Trophoblast cell (in vitro differentiated cells and primary cell): Measurements from ENCODE around the gene ODC1.

Experiments
- DNase-seq, 2 donors: peaks; one replicate each; pipeline ENCODE4 v3.0.0-alpha.2; 2016
- H2AFZ ChIP-seq: 2 replicates; pipeline ENCODE4 v1.6.1; 2013; ENCODE audit warnings: low read length, moderate library complexity, mild to moderate bottlenecking; ENCODE audit not compliant: insufficient read depth, poor library complexity
- H2AK5ac ChIP-seq: 2 replicates; pipeline ENCODE4 v1.6.1; 2013; ENCODE audit warnings: mild to moderate bottlenecking, low read length
- H2BK120ac ChIP-seq: 2 replicates; pipeline ENCODE4 v1.6.1; 2013; ENCODE audit warnings: low read length, mild to moderate bottlenecking, moderate library complexity; ENCODE audit not compliant: insufficient read depth, poor library complexity
- H2BK12ac ChIP-seq: 2 replicates; pipeline ENCODE4 v1.6.1; 2013; ENCODE audit warnings: mild to moderate bottlenecking, low read length, moderate library complexity
- H2BK5ac ChIP-seq: 2 replicates; pipeline ENCODE4 v1.6.1; 2013; ENCODE audit warnings: low read length, low read depth, moderate library complexity, mild to moderate bottlenecking; ENCODE audit not compliant: poor library complexity
- H3K14ac ChIP-seq: 2 replicates; pipeline ENCODE4 v1.6.1; 2013; ENCODE audit warnings: mild to moderate bottlenecking, low read length
- H3K18ac ChIP-seq: 2 replicates; pipeline ENCODE4 v1.6.1; 2013; ENCODE audit warnings: mild to moderate bottlenecking, low read length
- H3K23ac ChIP-seq: 2 replicates; pipeline ENCODE4 v1.6.1; 2013; ENCODE audit warnings: low read length
- H3K27ac ChIP-seq: 2 replicates; pipeline ENCODE4 v1.5.1; 2013; ENCODE audit warnings: low read depth, mild to moderate bottlenecking, inconsistent platforms, low read length, moderate library complexity
- H3K27me3 ChIP-seq: 2 replicates; pipeline ENCODE4 v1.6.1; 2013; ENCODE audit warnings: inconsistent platforms, mild to moderate bottlenecking, low read length, moderate library complexity; ENCODE audit not compliant: insufficient read depth
- H3K36me3 ChIP-seq, 2 experiments: 1 replicate in 1 of 2; 2 replicates in 1 of 2; pipeline ENCODE4 v1.6.1; 2013; ENCODE audit warnings: low read length in 2 of 2, mild to moderate bottlenecking in 2 of 2, moderate library complexity in 1 of 2; ENCODE audit not compliant: insufficient read depth in 2 of 2, control insufficient read depth in 1 of 2
- H3K4ac ChIP-seq: 2 replicates; pipeline ENCODE4 v1.6.1; 2013; ENCODE audit warnings: low read depth, mild to moderate bottlenecking, low read length, moderate library complexity
- H3K4me1 ChIP-seq, 2 experiments: 1 replicate in 1 of 2; 2 replicates in 1 of 2; pipeline ENCODE4 v1.6.1; 2013; ENCODE audit warnings: low read length in 2 of 2, mild to moderate bottlenecking in 2 of 2, moderate library complexity in 1 of 2; ENCODE audit not compliant: insufficient read depth in 2 of 2, control insufficient read depth in 1 of 2
- H3K4me2 ChIP-seq: 2 replicates; pipeline ENCODE4 v1.6.1; 2013; ENCODE audit warnings: inconsistent platforms, mild to moderate bottlenecking, low read length, moderate library complexity
- H3K4me3 ChIP-seq: 2 replicates; pipeline ENCODE4 v1.5.1; 2013; ENCODE audit warnings: mild to moderate bottlenecking, low read depth, low read length, inconsistent platforms
- H3K79me1 ChIP-seq: one replicate; pipeline ENCODE4 v1.6.1; 2013; ENCODE audit warnings: low read length
- H3K79me2 ChIP-seq: 2 replicates; pipeline ENCODE4 v1.6.1; 2013; ENCODE audit warnings: low read length, mild to moderate bottlenecking; ENCODE audit not compliant: control insufficient read depth, insufficient read depth, poor library complexity
- H3K9ac ChIP-seq: 2 replicates; pipeline ENCODE4 v1.6.1; 2013; ENCODE audit warnings: mild to moderate bottlenecking, low read length
- H3K9me3 ChIP-seq: 2 replicates; pipeline ENCODE4 v1.6.1; 2013; ENCODE audit warnings: low read depth, mild to moderate bottlenecking, control low read depth, inconsistent platforms, low read length; ENCODE audit not compliant: insufficient read depth
- H4K12ac ChIP-seq: 2 replicates; pipeline ENCODE4 v1.6.1; 2013; ENCODE audit warnings: low read depth, mild to moderate bottlenecking, low read length, moderate library complexity
- H4K8ac ChIP-seq: 2 replicates; pipeline ENCODE4 v1.6.1; 2013; ENCODE audit warnings: low read depth, mild to moderate bottlenecking, low read length, moderate library complexity
- H4K91ac ChIP-seq: one replicate; pipeline ENCODE4 v1.6.1; 2013; ENCODE audit warnings: low read depth, mild to moderate bottlenecking, low read length, moderate library complexity
- WGBS: extraction: QIAGEN DNeasy Blood & Tissue Kit; methylation state at CpG from one replicate; pipeline ENCODE4 v1.1.7; 2013; ENCODE audit warnings: missing lambda C conversion rate; ENCODE audit not compliant: insufficient read length, insufficient coverage; ENCODE audit errors: extremely low coverage; 5-methylcytosine and 5-hydroxymethylcytosine counted together

ODC1 gene

GRCh38 chr2:10415048-10415447 lies 33.1 kb downstream of the ODC1 start:
- WGBS, result no CpG with 5 or more reads among the region's 8 CpGs
- Histone ChIP-seq H3K79me2 (no peaks in the 10 kb centered on the region), H3K18ac (no peak overlapping the region)

GRCh38 chr2:10414591-10414990 lies 33.5 kb downstream of the ODC1 start:
- no peak overlapping the region for H3K14ac ChIP-seq
- DNase-seq, result peak in 1 of 2 donors; percentile 39
- no peak overlapping the region for H4K8ac ChIP-seq
- H4K12ac ChIP-seq, result no peak overlapping the region
- H3K4ac ChIP-seq, result no peak overlapping the region
- H3K4me1 ChIP-seq, result peaks cover 0 to 1% of the 10 kb centered on the region in 2 experiments
- no CpG with 5 or more reads among the region's 10 CpGs for WGBS
- H3K4me3 ChIP-seq, result peak overlapping the region; percentile 41
- no peak overlapping the region for H3K18ac ChIP-seq
- peaks cover 2% of the 10 kb centered on the region in 2 experiments for H3K36me3 ChIP-seq
- no peak overlapping the region for H3K27ac ChIP-seq
- H3K79me1 ChIP-seq, result no peaks in the 10 kb centered on the region
- H3K27me3 ChIP-seq, result no peaks in the 10 kb centered on the region
- H3K23ac ChIP-seq, result peak overlapping the region; percentile 47
- no peak overlapping the region for H2BK5ac ChIP-seq
- H2BK12ac ChIP-seq, result no peak overlapping the region
- H2AK5ac ChIP-seq, result no peak overlapping the region
- H2BK120ac ChIP-seq, result no peak overlapping the region
- no peaks in the 10 kb centered on the region for H3K9me3 ChIP-seq
- no peaks in the 10 kb centered on the region for H3K79me2 ChIP-seq
- no peak overlapping the region for H2AFZ ChIP-seq
- no peak overlapping the region for H4K91ac ChIP-seq
- no peak overlapping the region for H3K9ac ChIP-seq
- H3K4me2 ChIP-seq, result no peak overlapping the region

More at GRCh38 chr2:10415048-10415447, 33.1 kb downstream of the ODC1 start:
- H3K36me3 ChIP-seq, result peaks cover 3 to 5% of the 10 kb centered on the region in 2 experiments
- H2BK120ac ChIP-seq, result no peak overlapping the region
- H3K4me1 ChIP-seq, result peaks cover 0 to 1% of the 10 kb centered on the region in 2 experiments
- H3K27me3 ChIP-seq, result no peaks in the 10 kb centered on the region
- H3K4ac ChIP-seq, result no peak overlapping the region
- no peaks in the 10 kb centered on the region for H3K9me3 ChIP-seq
- H3K27ac ChIP-seq, result no peak overlapping the region
- H3K14ac ChIP-seq, result no peak overlapping the region
- no peak overlapping the region for H3K23ac ChIP-seq
- H3K4me2 ChIP-seq, result no peak overlapping the region
- H4K91ac ChIP-seq, result no peak overlapping the region
- H2BK5ac ChIP-seq, result no peak overlapping the region
- H3K4me3 ChIP-seq, result peak overlapping the region; percentile 41
- no peaks in the 10 kb centered on the region for H3K79me1 ChIP-seq
- no peak overlapping the region for H2BK12ac ChIP-seq
- no peak overlapping the region for H4K8ac ChIP-seq
- H2AK5ac ChIP-seq, result no peak overlapping the region
- H4K12ac ChIP-seq, result no peak overlapping the region
- no peak overlapping the region for H3K9ac ChIP-seq
- no peak overlapping the region for H2AFZ ChIP-seq
- DNase-seq, result no peak

GRCh38 chr2:10413991-10414451 lies 34.1 kb downstream of the ODC1 start:
- H3K4me3 ChIP-seq, result no peak overlapping the region

GRCh38 chr2:10413503-10413902 lies 34.6 kb downstream of the ODC1 start:
- H3K79me2 ChIP-seq, result no peaks in the 10 kb centered on the region
- no peak overlapping the region for H3K27ac ChIP-seq
- no peak overlapping the region for H4K91ac ChIP-seq
- no peak for DNase-seq
- H3K9ac ChIP-seq, result no peak overlapping the region
- no peak overlapping the region for H3K14ac ChIP-seq
- peaks cover 2 to 7% of the 10 kb centered on the region in 2 experiments for H3K4me1 ChIP-seq
- H3K79me1 ChIP-seq, result no peaks in the 10 kb centered on the region
- no peaks in the 10 kb centered on the region for H3K9me3 ChIP-seq
- no peak overlapping the region for H2BK120ac ChIP-seq
- H3K36me3 ChIP-seq, result peaks cover 2% of the 10 kb centered on the region in 2 experiments
- H3K18ac ChIP-seq, result no peak overlapping the region
- H4K12ac ChIP-seq, result no peak overlapping the region
- no peak overlapping the region for H3K4me2 ChIP-seq
- no peak overlapping the region for H3K4me3 ChIP-seq
- WGBS, result no CpG with 5 or more reads among the region's 10 CpGs
- no peak overlapping the region for H2BK5ac ChIP-seq
- no peak overlapping the region for H2AFZ ChIP-seq
- H3K23ac ChIP-seq, result no peak overlapping the region
- no peak overlapping the region for H3K4ac ChIP-seq
- no peak overlapping the region for H2BK12ac ChIP-seq
- H3K27me3 ChIP-seq, result no peaks in the 10 kb centered on the region
- no peak overlapping the region for H4K8ac ChIP-seq
- H2AK5ac ChIP-seq, result no peak overlapping the region

More at GRCh38 chr2:10413991-10414451, 34.1 kb downstream of the ODC1 start:
- Histone ChIP-seq H2BK5ac (no peak overlapping the region), H4K12ac (no peak overlapping the region), H3K79me1 (no peaks in the 10 kb centered on the region), H3K4ac (no peak overlapping the region), H3K27ac (no peak overlapping the region), H2BK120ac (no peak overlapping the region), H3K4me1 (peaks cover 0 to 4% of the 10 kb centered on the region in 2 experiments), H4K91ac (no peak overlapping the region), H3K9me3 (no peaks in the 10 kb centered on the region), H3K14ac (no peak overlapping the region), H3K23ac (no peak overlapping the region), H2AFZ (no peak overlapping the region), H3K36me3 (peaks cover 2% of the 10 kb centered on the region in 2 experiments), H3K18ac (no peak overlapping the region), H3K79me2 (no peaks in the 10 kb centered on the region), H3K4me2 (no peak overlapping the region), H2AK5ac (no peak overlapping the region), H2BK12ac (no peak overlapping the region), H4K8ac (no peak overlapping the region), H3K27me3 (no peaks in the 10 kb centered on the region), H3K9ac (no peak overlapping the region)
- no CpG with 5 or more reads among the region's 7 CpGs for WGBS
- DNase-seq, result peak in 1 of 2 donors; percentile 28
